AG04449 (cell line): ENCODE measurements around the gene LSM11.
"Not testable (repeated sequence)": the region's sequence is repeated elsewhere in the genome, so short reads cannot be mapped to it uniquely, and the experiment has no call there.

Experiments
- CTCF ChIA-PET: fragments of 350-600 bp; formaldehyde crosslinking; extraction: SDS; loops from one replicate; lab custom pipeline; 2021; ENCODE audit warnings: antibody characterized with exemption; lab: Yijun Ruan, JAX
- POLR2A ChIA-PET: fragments of 400-600, 350-600 bp; formaldehyde crosslinking; extraction: SDS; loops from one replicate; lab custom pipeline; 2020; ENCODE audit warnings: antibody characterized with exemption, inconsistent platforms; lab: Yijun Ruan, JAX
- DNase-seq: peaks from one replicate; pipeline ENCODE4 v3.0.0-alpha.2; 2010; ENCODE audit warnings: low read depth, low spot score
- H3K4me3 ChIP-seq: 2 replicates; pipeline ENCODE4 v1.5.1; 2011; ENCODE audit warnings: low read depth, mild to moderate bottlenecking, control low read depth, low read length
- TF ChIP-seq, protein P1 (sequence below): IDR thresholded peaks from one replicate; pipeline ENCODE4 v1.5.1; 2011; ENCODE audit warnings: mild to moderate bottlenecking, moderate library complexity, low read length, control low read depth, inconsistent platforms; ENCODE audit not compliant: insufficient read depth; ENCODE audit errors: missing control alignments

Gene LSM11

GRCh38 chr5:157721159-157721558, 22.4 kb upstream of the LSM11 start:
- TF ChIP-seq, protein P1, sequence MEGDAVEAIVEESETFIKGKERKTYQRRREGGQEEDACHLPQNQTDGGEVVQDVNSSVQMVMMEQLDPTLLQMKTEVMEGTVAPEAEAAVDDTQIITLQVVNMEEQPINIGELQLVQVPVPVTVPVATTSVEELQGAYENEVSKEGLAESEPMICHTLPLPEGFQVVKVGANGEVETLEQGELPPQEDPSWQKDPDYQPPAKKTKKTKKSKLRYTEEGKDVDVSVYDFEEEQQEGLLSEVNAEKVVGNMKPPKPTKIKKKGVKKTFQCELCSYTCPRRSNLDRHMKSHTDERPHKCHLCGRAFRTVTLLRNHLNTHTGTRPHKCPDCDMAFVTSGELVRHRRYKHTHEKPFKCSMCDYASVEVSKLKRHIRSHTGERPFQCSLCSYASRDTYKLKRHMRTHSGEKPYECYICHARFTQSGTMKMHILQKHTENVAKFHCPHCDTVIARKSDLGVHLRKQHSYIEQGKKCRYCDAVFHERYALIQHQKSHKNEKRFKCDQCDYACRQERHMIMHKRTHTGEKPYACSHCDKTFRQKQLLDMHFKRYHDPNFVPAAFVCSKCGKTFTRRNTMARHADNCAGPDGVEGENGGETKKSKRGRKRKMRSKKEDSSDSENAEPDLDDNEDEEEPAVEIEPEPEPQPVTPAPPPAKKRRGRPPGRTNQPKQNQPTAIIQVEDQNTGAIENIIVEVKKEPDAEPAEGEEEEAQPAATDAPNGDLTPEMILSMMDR, result no peak
- ChIA-PET POLR2A (no interaction called here), CTCF (interaction anchor here (1.1 to 6.3 kb wide), 6 partner anchors 9 to 395 kb away, joined by 3 to 51 read pairs (median 21); no protein-coding TSS in a partner anchor)
- no peak overlapping the region for H3K4me3 ChIP-seq
- DNase-seq, result no peak

DNA sequence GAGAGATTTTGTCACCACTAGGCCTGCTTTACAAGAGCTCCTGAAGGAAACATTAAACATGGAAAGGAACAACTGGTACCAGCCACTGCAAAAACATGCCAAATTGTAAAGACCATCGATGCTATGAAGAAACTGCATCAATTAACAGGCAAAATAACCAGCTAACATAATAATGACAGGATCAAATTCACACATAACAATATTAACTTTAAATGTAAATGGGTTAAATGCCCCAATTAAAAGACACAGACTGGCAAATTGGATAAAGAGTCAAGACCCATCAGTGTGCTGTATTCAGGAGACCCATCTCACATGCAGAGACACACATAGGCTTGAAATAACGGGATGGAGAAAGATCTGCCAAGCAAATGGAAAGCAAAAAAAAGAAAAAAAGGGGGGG, 20.6 kb upstream of the LSM11 start:
- DNase-seq, POLR2A ChIA-PET, H3K4me3 ChIP-seq: not testable (repeated sequence)
- CTCF ChIA-PET, result interaction anchor here (1.0 to 1.2 kb wide), 2 partner anchors 20 to 242 kb away, joined by 3 to 4 read pairs; partner anchors contain the start of gene LSM11

DNA sequence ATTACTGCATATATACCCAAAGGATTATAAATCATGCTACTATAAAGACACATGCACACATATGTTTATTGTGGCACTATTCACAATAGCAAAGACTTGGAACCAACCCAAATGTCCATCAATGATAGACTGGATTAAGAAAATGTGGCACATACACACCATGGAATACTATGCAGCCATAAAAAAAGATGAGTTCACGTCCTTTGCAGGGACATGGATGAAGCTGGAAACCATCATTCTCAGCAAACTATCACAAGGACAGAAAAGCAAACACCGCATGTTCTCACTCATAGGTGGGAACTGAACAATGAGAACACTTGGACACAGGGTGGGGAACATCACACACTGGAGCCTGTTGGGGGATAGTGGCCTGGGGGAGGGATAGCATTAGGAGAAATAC, 16.9 kb upstream of the LSM11 start:
- H3K4me3 ChIP-seq, DNase-seq, CTCF ChIA-PET, POLR2A ChIA-PET: not testable (repeated sequence)

- CTCF ChIA-PET, result interaction anchor here (1.1 to 8.8 kb wide), 4 partner anchors 9 to 401 kb away, joined by 3 to 113 read pairs (median 4); partner anchors contain the start of gene LSM11
- H3K4me3 ChIP-seq, POLR2A ChIA-PET, DNase-seq: not testable (repeated sequence)
Measured at GRCh38 chr5:157727858-157728257, 15.7 kb upstream of the LSM11 start.

GRCh38 chr5:157729858-157730257, 13.7 kb upstream of the LSM11 start:
- ChIA-PET CTCF (interaction anchor here (0.8 to 8.8 kb wide), 3 partner anchors 11 to 388 kb away, joined by 3 to 113 read pairs (median 17); partner anchors contain the start of gene LSM11), POLR2A (no interaction called here)
- H3K4me3 ChIP-seq, result no peak overlapping the region
- TF ChIP-seq, protein P1, result no peak
- DNase-seq, result no peak

DNA sequence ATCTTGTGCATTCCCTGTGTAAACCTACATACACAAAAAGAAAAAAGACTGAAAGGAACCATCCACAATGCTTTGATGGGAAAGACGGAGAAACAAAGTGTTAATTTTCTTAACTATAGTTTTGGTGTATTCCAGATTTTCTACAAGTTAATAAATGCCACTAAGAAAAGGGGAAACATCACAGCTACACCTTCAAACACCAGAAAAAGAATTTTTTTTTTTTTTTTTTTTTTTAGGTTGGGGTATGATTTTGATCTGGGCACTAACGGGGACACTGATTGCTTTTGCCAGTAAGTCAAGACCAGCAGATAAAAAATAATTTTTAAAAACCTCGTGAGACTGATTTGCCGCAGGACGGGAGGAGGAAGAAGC, 12.6 kb upstream of the LSM11 start:
- DNase-seq, result no peak
- peak overlapping the region; percentile 94 for H3K4me3 ChIP-seq
- TF ChIP-seq, protein P1, result no peak
- CTCF ChIA-PET, result interaction anchor here (0.6 to 8.8 kb wide), 9 partner anchors 10 to 402 kb away, joined by 3 to 113 read pairs (median 3); partner anchors contain the start of gene LSM11
- POLR2A ChIA-PET, result interaction anchor here (0.6 to 1.0 kb wide), 5 partner anchors 12 to 511 kb away, joined by 3 to 6 read pairs (median 3); partner anchors contain the start of gene LSM11

DNA sequence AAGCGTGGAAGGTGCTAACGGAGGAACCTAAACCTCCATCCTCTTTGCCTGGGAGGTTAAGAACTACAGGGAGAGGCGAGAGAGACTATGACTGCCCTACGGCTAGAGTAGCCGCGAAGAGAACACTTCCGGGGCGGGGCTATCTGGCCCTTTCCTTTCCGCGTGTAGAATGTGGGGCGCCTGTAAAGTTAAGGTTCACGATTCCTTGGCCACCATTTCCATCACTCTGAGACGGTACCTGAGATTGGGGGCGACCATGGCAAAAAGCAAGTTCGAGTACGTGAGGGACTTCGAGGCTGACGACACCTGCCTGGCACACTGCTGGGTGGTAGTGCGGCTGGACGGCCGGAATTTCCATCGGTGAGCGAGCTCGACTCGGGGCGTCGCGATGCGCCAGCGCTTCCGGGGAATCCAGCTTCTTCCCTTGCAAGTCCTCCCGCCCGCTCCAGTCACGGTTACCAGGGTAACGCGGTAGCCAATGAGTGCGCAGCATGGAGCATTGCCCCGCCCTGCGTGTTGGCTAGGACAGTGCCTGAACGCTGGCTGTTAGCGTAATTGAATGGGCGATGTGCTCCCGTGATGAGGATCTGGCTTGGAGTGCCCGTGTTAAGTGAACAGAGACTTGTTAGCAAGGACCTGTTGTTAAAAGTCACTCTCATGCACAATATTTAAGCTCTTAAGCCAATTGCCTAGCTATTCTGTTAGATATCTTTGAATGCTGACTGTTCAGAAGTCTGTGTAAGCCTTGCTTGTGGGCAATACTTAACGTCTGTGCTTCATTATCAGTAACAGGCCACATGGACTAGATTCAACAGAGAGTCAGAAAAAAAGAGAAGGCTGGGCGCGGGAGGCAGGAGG, 12.0 kb upstream of the LSM11 start, which contains the start of gene THG1L:
Gene THG1L, plus strand, starts transcription at position 149 of the 858 bp plus-strand sequence. Its CDS starts 21 bp downstream, at position 170.
- POLR2A ChIA-PET, result interaction anchor here (0.6 to 1.0 kb wide), 6 partner anchors 12 to 251 kb away, joined by 3 to 6 read pairs (median 3); partner anchors contain the start of gene LSM11
- H3K4me3 ChIP-seq, result peak within 1 kb of the TSS; percentile 94
- TF ChIP-seq, protein P1, result no peak
- CTCF ChIA-PET, result interaction anchor here (0.9 to 8.8 kb wide), 9 partner anchors 10 to 403 kb away, joined by 3 to 113 read pairs (median 4); partner anchors contain the start of gene LSM11
- peak; percentile 81 for DNase-seq
